ENCODE data around the gene ZNF281.
"Not testable (repeated sequence)": the region's sequence is repeated elsewhere in the genome, so short reads cannot be mapped to it uniquely, and the experiment has no call there.

Gene ZNF281

DNA sequence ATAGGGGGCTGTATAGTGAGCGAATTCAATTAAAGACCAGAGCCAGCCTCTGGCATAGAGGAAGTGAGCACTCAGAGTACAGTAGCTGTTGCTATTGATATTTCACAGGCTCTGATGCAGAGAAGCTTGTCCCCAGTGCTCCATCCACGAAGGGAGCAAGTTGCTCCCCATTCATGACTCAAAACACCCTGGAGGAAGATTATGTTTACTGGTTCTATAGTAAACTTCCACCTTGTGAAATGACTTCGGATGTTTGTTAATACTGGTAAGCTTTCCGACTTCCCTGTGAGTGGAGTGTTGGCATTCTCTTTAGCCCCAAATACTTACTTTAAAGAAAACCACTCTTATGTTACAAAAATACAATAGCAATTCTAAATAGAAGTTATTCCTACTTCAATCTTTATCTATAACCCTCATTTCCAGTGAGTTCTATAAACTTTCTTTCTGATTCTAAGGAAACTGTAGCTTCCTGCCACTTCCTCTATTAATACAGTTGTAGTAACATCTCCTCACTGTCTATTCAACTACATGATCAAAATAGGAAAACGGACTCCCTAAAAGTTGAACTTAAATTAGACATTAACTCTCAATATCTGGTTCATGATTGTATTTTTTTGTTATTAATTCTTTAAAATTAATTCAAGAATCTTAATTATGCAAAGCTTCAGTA, 46.4 kb downstream of the ZNF281 start:
- DNase-seq = no peak

DNA sequence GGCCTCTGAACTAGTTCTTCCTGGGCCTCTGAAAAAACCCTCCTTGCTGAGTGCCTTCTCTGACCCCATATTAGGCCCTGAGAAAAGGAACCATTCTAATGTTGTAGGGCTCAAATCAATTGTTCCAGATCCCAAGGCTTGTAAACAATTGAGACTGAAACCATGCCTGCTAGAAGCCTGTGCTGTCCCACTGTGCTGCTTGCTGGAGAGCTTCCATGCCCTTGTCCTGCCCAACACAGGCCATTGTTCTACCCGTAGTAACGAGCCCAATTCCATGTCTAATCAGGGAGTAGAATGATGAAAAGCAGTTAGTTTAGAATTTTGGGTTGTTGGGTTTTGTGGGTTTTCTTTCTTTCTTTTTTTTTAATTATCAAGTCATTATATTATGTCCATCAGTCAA, 47.4 kb downstream of the ZNF281 start:
- DNase-seq = no peak

- no peak for DNase-seq
Measured at GRCh38 chr1:200359610-200360163, 50.1 kb downstream of the ZNF281 start.

DNA sequence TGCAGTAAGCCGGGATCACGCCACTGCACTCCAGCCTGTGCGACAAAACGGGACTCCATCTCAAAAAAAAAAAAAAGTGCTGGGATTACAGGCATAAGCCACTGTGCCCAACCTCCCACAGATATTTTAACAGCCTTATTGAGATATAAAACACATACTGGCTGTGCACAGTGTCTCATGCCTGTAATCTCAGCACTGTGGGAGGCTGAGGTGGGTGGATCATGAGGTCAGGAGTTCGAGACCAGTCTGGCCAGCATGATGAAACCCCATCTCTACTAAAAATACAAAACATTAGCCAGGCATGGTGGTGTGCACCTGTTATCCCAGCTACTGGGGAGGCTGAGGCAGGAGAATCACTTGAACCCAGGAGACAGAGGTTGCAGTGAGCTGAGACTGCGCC, 51.9 kb downstream of the ZNF281 start:
- not testable (repeated sequence) for DNase-seq

DNA sequence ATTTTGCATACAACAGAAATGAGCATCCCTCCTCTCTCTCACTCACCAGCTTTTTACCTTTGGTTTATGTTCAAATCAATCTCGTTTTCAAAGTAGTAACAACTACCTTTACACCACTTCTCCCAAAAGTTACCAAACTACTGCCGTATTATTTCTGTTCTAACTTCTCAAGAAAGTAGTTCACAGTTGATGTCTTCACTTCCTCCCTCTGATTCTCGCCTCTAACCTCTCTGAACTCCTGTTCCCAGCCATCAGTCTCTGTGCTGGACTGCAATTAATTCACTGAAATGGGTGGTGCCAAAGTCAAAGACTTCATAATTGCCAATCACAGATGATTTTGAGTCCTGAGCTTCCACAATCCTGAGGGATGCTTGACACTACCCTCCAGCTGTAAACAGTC, 54.0 kb downstream of the ZNF281 start:
- no peak for DNase-seq

Measured in right forelimb (tissue), 1 donor.